H1 (cell line): ENCODE data around the gene STPG1. TPM values are rescaled to one million over a fixed set of nuclear protein-coding genes. Genes with fewer than 3 reads are reported as not detected.

Experiments used
- CTCF ChIA-PET: fragments of 300-600 bp; sonication (Branson Sonifier 250); formaldehyde crosslinking; loops from one replicate; lab custom pipeline; 2021; ENCODE audit not compliant: partially characterized antibody; lab: Charles Lee
- POLR2A ChIA-PET: fragments of 300-600 bp; sonication (Branson Sonifier 250); formaldehyde crosslinking; loops from one replicate; lab custom pipeline; 2021; ENCODE audit warnings: inconsistent platforms; ENCODE audit not compliant: partially characterized antibody; lab: Charles Lee
- DNase-seq, 2 experiments: peaks; one replicate each; pipeline versions ENCODE4 v3.0.0 to v3.0.0-alpha.2; 2010 to 2022; ENCODE audit warnings: low spot score in 2 of 2, low read depth in 1 of 2, mixed read lengths in 1 of 2
- FAIRE-seq: peaks from 2 replicates; lab custom pipeline; 2011; peaks lifted over from hg19 to GRCh38; lab: Jason Lieb, UNC
- H2AFZ ChIP-seq: 2 replicates; pipeline ENCODE4 v1.8.1; 2012; ENCODE audit warnings: low read length, inconsistent platforms
- H2AK5ac ChIP-seq: 2 replicates; pipeline ENCODE4 v1.6.1; 2013; ENCODE audit warnings: low read depth, low read length
- H2BK120ac ChIP-seq: replicated peaks from 2 replicates; pipeline ENCODE3; 2013; ENCODE audit warnings: low read depth, low read length, inconsistent platforms
- H2BK12ac ChIP-seq: 2 replicates; pipeline ENCODE4 v1.6.1; 2013; ENCODE audit warnings: low read depth, low read length
- H2BK15ac ChIP-seq: 2 replicates; pipeline ENCODE4 v1.6.1; 2013; ENCODE audit warnings: low read length
- H2BK20ac ChIP-seq: 2 replicates; pipeline ENCODE4 v1.6.1; 2013; ENCODE audit warnings: low read length
- H2BK5ac ChIP-seq: 2 replicates; pipeline ENCODE4 v1.6.1; 2013; ENCODE audit warnings: low read depth, low read length
- H3K14ac ChIP-seq: 2 replicates; pipeline ENCODE4 v1.6.1; 2013; ENCODE audit warnings: inconsistent platforms; ENCODE audit not compliant: insufficient read length
- H3K18ac ChIP-seq: 2 replicates; pipeline ENCODE4 v1.6.1; 2013; ENCODE audit warnings: low read length; ENCODE audit errors: extremely low read depth
- H3K23ac ChIP-seq: 2 replicates; pipeline ENCODE4 v1.6.1; 2013; ENCODE audit warnings: inconsistent platforms; ENCODE audit not compliant: insufficient read length
- H3K23me2 ChIP-seq: 2 replicates; pipeline ENCODE4 v1.6.1; 2013; ENCODE audit warnings: low read depth, low read length
- H3K27ac ChIP-seq: 2 replicates; pipeline ENCODE4 v1.6.1; 2011; ENCODE audit warnings: low read depth, low read length, inconsistent platforms
- H3K27me3 ChIP-seq, 4 experiments: replicated peaks in 1 of 4; 1 replicate in 1 of 4; 2 replicates in 3 of 4; pipeline versions ENCODE4 v1.6.1 to v1.8.1; 2011 to 2013; ENCODE audit warnings: low read length in 3 of 4, mild to moderate bottlenecking in 3 of 4, inconsistent platforms in 2 of 4, mixed read lengths in 2 of 4, moderate library complexity in 1 of 4; ENCODE audit not compliant: control insufficient read depth in 3 of 4, insufficient read depth in 3 of 4; ENCODE audit errors: extremely low read depth in 1 of 4
- H3K36me3 ChIP-seq, 4 experiments: 2 replicates each; pipeline versions ENCODE4 v1.6.1 to v1.8.1; 2011 to 2013; ENCODE audit warnings: mild to moderate bottlenecking in 4 of 4, low read length in 3 of 4, moderate library complexity in 2 of 4, control low read depth in 1 of 4, inconsistent platforms in 1 of 4; ENCODE audit not compliant: insufficient read depth in 4 of 4, control insufficient read depth in 2 of 4
- H3K4ac ChIP-seq: replicated peaks from 2 replicates; pipeline ENCODE3; 2013; ENCODE audit warnings: low read length, low read depth, mixed read lengths, inconsistent platforms; ENCODE audit not compliant: insufficient read length
- H3K4me1 ChIP-seq, 4 experiments: replicated peaks in 1 of 4; 1 replicate in 1 of 4; 2 replicates in 3 of 4; pipeline versions ENCODE4 v1.6.1 to v1.8.1; 2011 to 2013; ENCODE audit warnings: low read length in 3 of 4, inconsistent platforms in 2 of 4, mixed read lengths in 1 of 4; ENCODE audit not compliant: insufficient read depth in 4 of 4, control insufficient read depth in 3 of 4
- H3K4me2 ChIP-seq, 2 experiments: 2 replicates each; pipeline versions ENCODE4 v1.6.1 to v1.8.1; 2011 to 2013; ENCODE audit warnings: low read depth in 2 of 2, low read length in 2 of 2, control low read depth in 1 of 2, inconsistent platforms in 1 of 2, mild to moderate bottlenecking in 1 of 2; ENCODE audit not compliant: insufficient read depth in 1 of 2
- H3K4me3 ChIP-seq, 4 experiments: fragments of 200-600, 300-600 bp in 1 of 4; sonication (generic), shearing (Covaris generic), sonication (Bioruptor Twin) in 1 of 4; 2 replicates each; pipeline versions ENCODE4 v1.5.1 to v1.8.1; 2011 to 2016; ENCODE audit warnings: low read length in 4 of 4, low read depth in 3 of 4, control low read depth in 2 of 4, inconsistent platforms in 2 of 4, mild to moderate bottlenecking in 2 of 4, mixed read lengths in 1 of 4, moderate library complexity in 1 of 4; ENCODE audit not compliant: insufficient read depth in 2 of 4; ENCODE audit errors: extremely low read depth in 1 of 4
- H3K56ac ChIP-seq: replicated peaks from 2 replicates; pipeline ENCODE3; 2013; ENCODE audit warnings: low read depth, mild to moderate bottlenecking, mixed read lengths, low read length, inconsistent platforms; ENCODE audit not compliant: insufficient read length
- H3K79me1 ChIP-seq: 2 replicates; pipeline ENCODE4 v1.6.1; 2013; ENCODE audit warnings: low read depth, low read length, control low read depth
- H3K79me2 ChIP-seq, 2 experiments: 2 replicates each; pipeline versions ENCODE4 v1.6.1 to v1.8.1; 2012 to 2013; ENCODE audit warnings: low read length in 2 of 2, mild to moderate bottlenecking in 2 of 2, inconsistent platforms in 1 of 2; ENCODE audit not compliant: insufficient read depth in 2 of 2, control insufficient read depth in 1 of 2
- H3K9ac ChIP-seq, 4 experiments: replicated peaks in 1 of 4; 1 replicate in 1 of 4; 2 replicates in 3 of 4; pipeline versions ENCODE4 v1.6.1 to v1.8.1; 2011 to 2013; ENCODE audit warnings: low read depth in 3 of 4, low read length in 3 of 4, control low read depth in 2 of 4, mild to moderate bottlenecking in 2 of 4, moderate library complexity in 2 of 4, inconsistent platforms in 1 of 4; ENCODE audit errors: extremely low read depth in 1 of 4
- H3K9me3 ChIP-seq, 2 experiments: 2 replicates each; pipeline versions ENCODE4 v1.6.1 to v1.8.1; 2012 to 2013; ENCODE audit warnings: mild to moderate bottlenecking in 2 of 2, moderate library complexity in 2 of 2, control low read depth in 1 of 2, inconsistent platforms in 1 of 2, low read depth in 1 of 2, low read length in 1 of 2, mixed read lengths in 1 of 2; ENCODE audit not compliant: insufficient read depth in 2 of 2
- H4K20me1 ChIP-seq, 2 experiments: replicated peaks in 1 of 2; 2 replicates each; pipeline versions ENCODE3 to v1.8.1; 2011 to 2013; ENCODE audit warnings: inconsistent platforms in 2 of 2, low read length in 2 of 2, mild to moderate bottlenecking in 1 of 2; ENCODE audit not compliant: insufficient read depth in 2 of 2, control insufficient read depth in 1 of 2
- H4K5ac ChIP-seq: 2 replicates; pipeline ENCODE4 v1.6.1; 2013; ENCODE audit warnings: low read length, low read depth, mixed read lengths, inconsistent platforms; ENCODE audit not compliant: insufficient read length
- H4K8ac ChIP-seq: 2 replicates; pipeline ENCODE4 v1.8.0; 2013; ENCODE audit warnings: mild to moderate bottlenecking, moderate library complexity, low read length, inconsistent platforms; ENCODE audit not compliant: insufficient read depth; ENCODE audit errors: extremely low read depth
- H4K91ac ChIP-seq: replicated peaks from 2 replicates; pipeline ENCODE3; 2013; ENCODE audit warnings: low read length, mixed read lengths, inconsistent platforms; ENCODE audit not compliant: insufficient read length
- CEBPB ChIP-seq: IDR thresholded peaks from 2 replicates; pipeline ENCODE4 v1.6.1; 2012; ENCODE audit warnings: low read depth, low read length
- EGR1 ChIP-seq: IDR thresholded peaks from 2 replicates; pipeline ENCODE4 v1.6.1; 2011; ENCODE audit warnings: low read depth, low read length, borderline replicate concordance
- EP300 ChIP-seq, 2 experiments: IDR thresholded peaks; 1 replicate in 1 of 2; 2 replicates in 1 of 2; pipeline ENCODE4 v1.6.1; 2011 to 2012; ENCODE audit warnings: low read depth in 2 of 2, low read length in 2 of 2, mild to moderate bottlenecking in 2 of 2, borderline replicate concordance in 1 of 2, inconsistent platforms in 1 of 2, moderate library complexity in 1 of 2
- HDAC2 ChIP-seq, 2 experiments: fragments of 300-600 bp in 1 of 2; sonication (generic) in 1 of 2; IDR thresholded peaks; 2 replicates each; pipeline ENCODE4 v1.6.1; 2011 to 2012; ENCODE audit warnings: low read depth in 2 of 2, low read length in 2 of 2, mild to moderate bottlenecking in 2 of 2, moderate library complexity in 2 of 2, borderline replicate concordance in 1 of 2, inconsistent platforms in 1 of 2
- MAX ChIP-seq: IDR thresholded peaks from 2 replicates; pipeline ENCODE4 v1.6.1; 2012; ENCODE audit warnings: inconsistent platforms
- RNF2 ChIP-seq: fragments of 200-900, 300-1000 bp; sonication (generic); IDR thresholded peaks from 2 replicates; pipeline ENCODE4 v1.7.1; 2016; ENCODE audit warnings: borderline replicate concordance, low read depth, mild to moderate bottlenecking, antibody characterized with exemption, low read length; ENCODE audit not compliant: poor library complexity, severe bottlenecking; ENCODE audit errors: missing control alignments
- SAP30 ChIP-seq: fragments of 300-600 bp; sonication (generic); IDR thresholded peaks from 2 replicates; pipeline ENCODE4 v1.7.1; 2012; ENCODE audit warnings: low read length, moderate library complexity, mild to moderate bottlenecking, inconsistent platforms; ENCODE audit not compliant: insufficient read depth, insufficient replicate concordance
- SP4 ChIP-seq: IDR thresholded peaks from 2 replicates; pipeline ENCODE4 v1.6.1; 2012; ENCODE audit warnings: low read length, inconsistent platforms
- SRF ChIP-seq: IDR thresholded peaks from 2 replicates; pipeline ENCODE4 v1.6.1; 2011; ENCODE audit warnings: mild to moderate bottlenecking, low read depth, low read length, moderate library complexity
- SUZ12 ChIP-seq: fragments of 200-600 bp; sonication (generic); IDR thresholded peaks from 2 replicates; pipeline ENCODE4 v1.6.1; 2012; ENCODE audit warnings: mild to moderate bottlenecking, inconsistent platforms, low read length, moderate library complexity, mixed read lengths
- TCF12 ChIP-seq: IDR thresholded peaks from 2 replicates; pipeline ENCODE4 v1.6.1; 2011; ENCODE audit warnings: low read depth, mild to moderate bottlenecking, low read length
- WGBS, 2 experiments: shearing (Covaris generic) in 1 of 2; methylation state at CpG; one replicate each; pipeline versions ENCODE4 v1.1.6 to v1.1.7; 2013 to 2015; ENCODE audit warnings: low lambda C conversion rate in 2 of 2, mixed read lengths in 2 of 2, inconsistent platforms in 1 of 2, low coverage in 1 of 2, missing lambda C conversion rate in 1 of 2; ENCODE audit not compliant: insufficient replicate concordance in 2 of 2, insufficient coverage in 1 of 2, insufficient read length in 1 of 2; ENCODE audit errors: extremely low coverage in 1 of 2, missing lambda C conversion rate in 1 of 2; 5-methylcytosine and 5-hydroxymethylcytosine counted together
- polyA plus RNA-seq, 7 experiments: library from polyadenylated mRNA; depleted of rRNA in 3 of 7; stranded (reverse) in 5 of 7; unstranded in 2 of 7; fragments of >200 nt in 5 of 7; fragments of 200-250 nt in 2 of 7; gene quantifications; 1 replicate in 5 of 7; 2 replicates in 1 of 7; 4 replicates in 1 of 7; pipeline versions ENCODE4 v1.2.1 to v1.2.3, GENCODE V29; 2011 to 2013; ENCODE audit warnings: missing spikeins in 2 of 7, mixed read lengths in 2 of 7
- total RNA-seq: library from RNA; stranded (reverse); fragmentation: NEBNext Ultra II Directional; extraction: Animal tissue kit (Norgen Biotek cat#: 25700); gene quantifications from 2 replicates; pipeline ENCODE4 v1.2.1, GENCODE V29; 2021
- TF ChIP-seq, protein P1 (sequence below): IDR thresholded peaks from 2 replicates; pipeline ENCODE4 v1.6.1; 2012; ENCODE audit warnings: inconsistent platforms

The STPG1 gene
- total and polyA plus RNA-seq, 2 of the 8 experiments (the other 6 are each of a cell fraction or from before 2014, with no cell fraction given): 10.3 to 11.2 TPM

GRCh38 chr1:24336075-24336474 is 77.5 kb downstream of the STPG1 start:
- DNase-seq (no peak), FAIRE-seq (no peak)
- H3K79me1 ChIP-seq: no peaks in the 10 kb centered on the region
- H4K8ac ChIP-seq: no peak overlapping the region
- POLR2A ChIA-PET: interaction anchor here (0.9 kb wide), 1 partner anchor 15 kb away, joined by 3 read pairs; no protein-coding TSS in a partner anchor
- no peak overlapping the region for H2BK120ac ChIP-seq
- no peak overlapping the region for H3K4me2 ChIP-seq
- H2BK5ac ChIP-seq: no peak overlapping the region
- no peaks in the 10 kb centered on the region for H3K9me3 ChIP-seq
- no peak overlapping the region for H3K23ac ChIP-seq
- H4K5ac ChIP-seq: no peak overlapping the region
- no peak overlapping the region for H3K4me3 ChIP-seq
- no peak overlapping the region for H2AFZ ChIP-seq
- no peak overlapping the region for H2AK5ac ChIP-seq
- no peak overlapping the region for H2BK12ac ChIP-seq
- no peak overlapping the region for H3K56ac ChIP-seq
- no peak overlapping the region for H3K18ac ChIP-seq
- no peak overlapping the region for H3K4ac ChIP-seq
- no peaks in the 10 kb centered on the region for H3K27me3 ChIP-seq
- CTCF ChIA-PET: interaction anchor here (0.9 to 4.3 kb wide), 6 partner anchors 8 to 137 kb away, joined by 4 to 20 read pairs (median 6); no protein-coding TSS in a partner anchor
- H3K27ac ChIP-seq: no peak overlapping the region
- H3K9ac ChIP-seq: no peak overlapping the region
- no peaks in the 10 kb centered on the region for H3K79me2 ChIP-seq
- H2BK20ac ChIP-seq: no peak overlapping the region
- H3K4me1 ChIP-seq: peaks cover 0 to 20% (median 14%) of the 10 kb centered on the region in 4 experiments; a peak in 6 of 7 replicates
- 86% methylated on average over 5 of the region's 5 CpGs; no CpG with 5 or more reads in 1 of the 2 experiments for WGBS, 2 experiments
- H2BK15ac ChIP-seq: no peak overlapping the region
- no peak overlapping the region for H4K91ac ChIP-seq
- H3K36me3 ChIP-seq: peaks cover 0 to 2% (median 0%) of the 10 kb centered on the region in 4 experiments; a peak in 1 of 8 replicates
- H4K20me1 ChIP-seq: no peaks in the 10 kb centered on the region
- no peaks in the 10 kb centered on the region; the same call in 1 of the 2 replicates for H3K23me2 ChIP-seq
- H3K14ac ChIP-seq: no peak overlapping the region
- TF ChIP-seq SAP30 (no peak), MAX (no peak), EP300 (IDR thresholded peaks at IDR 0.05; ENCODE audit: borderline replicate concordance in 1 of 2, low read depth in 2 of 2, low read length in 2 of 2) (no peak), SRF (no peak), RNF2 (no peak), HDAC2 (IDR thresholded peaks at IDR 0.05; ENCODE audit: borderline replicate concordance in 1 of 2, low read depth in 2 of 2, low read length in 2 of 2) (no peak), SUZ12 (no peak), SP4 (no peak), TCF12 (no peak), EGR1 (no peak), CEBPB (no peak)
- TF ChIP-seq, protein P1, sequence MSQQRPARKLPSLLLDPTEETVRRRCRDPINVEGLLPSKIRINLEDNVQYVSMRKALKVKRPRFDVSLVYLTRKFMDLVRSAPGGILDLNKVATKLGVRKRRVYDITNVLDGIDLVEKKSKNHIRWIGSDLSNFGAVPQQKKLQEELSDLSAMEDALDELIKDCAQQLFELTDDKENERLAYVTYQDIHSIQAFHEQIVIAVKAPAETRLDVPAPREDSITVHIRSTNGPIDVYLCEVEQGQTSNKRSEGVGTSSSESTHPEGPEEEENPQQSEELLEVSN: no peak
